GM12878 (cell line): ENCODE measurements around the gene FHOD3. TPM values are rescaled to one million over a fixed set of nuclear protein-coding genes. Genes with fewer than 3 reads are reported as not detected.

Experiments used
- ATAC-seq: fragments of 200-7000 bp; cut with Tn5 transposase; 3 replicates; pipeline ENCODE4 v1.9.1; 2020; ENCODE audit warnings: mild to moderate bottlenecking, moderate library complexity
- BruUV-seq: library from RNA; stranded (reverse); fragments of 400-500 nt; replicated peaks from 2 replicates; lab custom pipeline; 2021; lab: Mats Ljungman, UMichigan
- CTCF ChIA-PET: fragments of 300-600 bp; sonication (Branson Sonifier 250); formaldehyde crosslinking; extraction: SDS; loops from one replicate; lab custom pipeline; 2021; ENCODE audit warnings: inconsistent platforms; lab: Yijun Ruan, JAX
- POLR2A ChIA-PET: fragments of 350-600 bp; formaldehyde crosslinking; extraction: SDS; loops from one replicate; lab custom pipeline; 2021; ENCODE audit warnings: inconsistent platforms; lab: Charles Lee
- RAD21 ChIA-PET: fragments of 300-600 bp; sonication (Branson Sonifier 250); formaldehyde crosslinking; loops from one replicate; lab custom pipeline; 2023; ENCODE audit warnings: antibody characterized with exemption; ENCODE audit not compliant: unreplicated experiment; lab: Charles Lee
- SMC1A ChIA-PET: fragments of 300-600 bp; sonication (Branson Sonifier 250); formaldehyde crosslinking; loops from one replicate; lab custom pipeline; 2023; ENCODE audit not compliant: unreplicated experiment, uncharacterized antibody; lab: Charles Lee
- DNase-seq: peaks from one replicate; pipeline ENCODE4 v3.0.0-alpha.2; 2011; ENCODE audit warnings: low read depth, low spot score
- FAIRE-seq: peaks from 3 replicates; lab custom pipeline; 2011; peaks lifted over from hg19 to GRCh38; lab: Jason Lieb, UNC
- H2AFZ ChIP-seq: 2 replicates; pipeline ENCODE4 v1.6.0; 2011; ENCODE audit warnings: low read depth, low read length, control low read depth; ENCODE audit not compliant: control insufficient read depth
- H3K27ac ChIP-seq: 2 replicates; pipeline ENCODE4 v1.5.1; 2011; ENCODE audit warnings: control low read depth; ENCODE audit not compliant: control insufficient read depth, insufficient read depth
- H3K27me3 ChIP-seq, 2 experiments: replicated peaks in 1 of 2; 2 replicates each; pipeline versions ENCODE4 v1.6.0 to v1.6.1; 2011; ENCODE audit warnings: low read length in 1 of 2; ENCODE audit not compliant: control insufficient read depth in 2 of 2, insufficient read depth in 2 of 2
- H3K36me3 ChIP-seq, 2 experiments: 2 replicates each; pipeline ENCODE4 v1.5.1; 2011; ENCODE audit warnings: low read length in 1 of 2; ENCODE audit not compliant: control insufficient read depth in 2 of 2, insufficient read depth in 2 of 2
- H3K4me1 ChIP-seq: 2 replicates; pipeline ENCODE4 v1.6.1; 2011; ENCODE audit warnings: mild to moderate bottlenecking, low read length, moderate library complexity, mixed read lengths; ENCODE audit not compliant: control insufficient read depth, insufficient read depth
- H3K4me2 ChIP-seq: 2 replicates; pipeline ENCODE4 v1.6.0; 2011; ENCODE audit warnings: control low read depth; ENCODE audit not compliant: control insufficient read depth, insufficient read depth
- H3K4me3 ChIP-seq: fragments of 200-600 bp; sonication (generic); 2 replicates; pipeline ENCODE4 v1.5.1; 2016
- H3K79me2 ChIP-seq: 2 replicates; pipeline ENCODE4 v1.6.0; 2011; ENCODE audit warnings: low read length; ENCODE audit not compliant: control insufficient read depth, insufficient read depth
- H3K9ac ChIP-seq: 2 replicates; pipeline ENCODE4 v1.8.0; 2011; ENCODE audit warnings: low read length, control low read depth, mixed read lengths; ENCODE audit not compliant: control insufficient read depth, insufficient read depth
- H3K9me3 ChIP-seq: replicated peaks from 3 replicates; pipeline ENCODE4 v1.5.1; 2011; ENCODE audit warnings: mild to moderate bottlenecking, low read length; ENCODE audit not compliant: control insufficient read depth, insufficient read depth
- H4K20me1 ChIP-seq: 2 replicates; pipeline ENCODE4 v1.6.0; 2011; ENCODE audit not compliant: control insufficient read depth, insufficient read depth
- CHD4 ChIP-seq: fragments of 200-600 bp; sonication (generic); IDR thresholded peaks from 2 replicates; pipeline ENCODE4 v1.6.1; 2016; ENCODE audit warnings: mild to moderate bottlenecking
- FOS ChIP-seq: IDR thresholded peaks from 3 replicates; pipeline ENCODE4 v1.6.1; 2011; ENCODE audit warnings: borderline replicate concordance; ENCODE audit not compliant: insufficient read length; ENCODE audit errors: extremely low read depth
- REST ChIP-seq: IDR thresholded peaks from 2 replicates; pipeline ENCODE4 v1.6.1; 2012; ENCODE audit warnings: mild to moderate bottlenecking, low read depth, low read length
- SMC3 ChIP-seq: IDR thresholded peaks from 2 replicates; pipeline ENCODE4 v1.6.1; 2011; ENCODE audit warnings: low read length, improper control_type of control experiment, borderline replicate concordance
- ZBED1 ChIP-seq: IDR thresholded peaks from 2 replicates; pipeline ENCODE4 v1.6.1; 2016; ENCODE audit warnings: borderline replicate concordance
- WGBS: methylation state at CpG from one replicate; pipeline ENCODE4 v1.1.6; 2016; ENCODE audit warnings: low lambda C conversion rate; ENCODE audit not compliant: insufficient replicate concordance, insufficient coverage; ENCODE audit errors: missing lambda C conversion rate; 5-methylcytosine and 5-hydroxymethylcytosine counted together
- in situ Hi-C: fragments of 300-500 bp; cut with MboI; formaldehyde crosslinking; loops from 9 replicates; pipeline ENCODE4 v1.14.3; 2018; ENCODE audit warnings: mixed read lengths
- intact Hi-C: fragments of 100-400 bp; cut with micrococcal nuclease; formaldehyde crosslinking; loops from one replicate; pipeline ENCODE4 v1.14.2; 2022; ENCODE audit not compliant: unreplicated experiment
- polyA plus RNA-seq, 11 experiments: library from polyadenylated mRNA; depleted of rRNA in 4 of 11; unstranded in 6 of 11; stranded (reverse) in 5 of 11; fragments of >200 nt; fragmentation: Nextera tagmentation in 4 of 11; fragmentation: Illumina TruSeq in 1 of 11; extraction: Ambion mirVana in 4 of 11; extraction: Trizol in 1 of 11; gene quantifications; 1 replicate in 1 of 11; 2 replicates in 10 of 11; pipeline versions ENCODE4 v1.2.1 to v1.2.3, GENCODE V29; 2011 to 2016; ENCODE audit warnings: inconsistent platforms in 2 of 11, missing spikeins in 2 of 11, low read depth in 1 of 11
- total RNA-seq, 4 experiments: library from RNA; depleted of rRNA in 3 of 4; stranded (reverse); fragments of >200 nt in 3 of 4; fragmentation: Illumina TruSeq in 1 of 4; extraction: Trizol in 1 of 4; gene quantifications; 2 replicates each; pipeline versions ENCODE4 v1.2.1 to v1.2.3, GENCODE V29; 2013 to 2021

Gene FHOD3
- total and polyA plus RNA-seq, 10 of the 15 experiments (the other 5 are each of a cell fraction or from before 2014, with no cell fraction given): 0.77 to 26.7 (median 10.4) TPM

- H3K4me2 ChIP-seq: no peak overlapping the region
- no peaks in the 10 kb centered on the region for H3K4me1 ChIP-seq
- WGBS: 80% methylated on average over 1 of the region's 1 CpG
- H3K4me3 ChIP-seq: no peak overlapping the region
- FAIRE-seq: no peak
- ATAC-seq: no peak
- no peaks in the 10 kb centered on the region for H3K36me3 ChIP-seq
- H3K27ac ChIP-seq: no peak overlapping the region
- CTCF ChIA-PET: no interaction called here
- no TSS peak for BruUV-seq
- no peaks in the 10 kb centered on the region for H3K9me3 ChIP-seq
- no peaks in the 10 kb centered on the region for H3K79me2 ChIP-seq
- in situ Hi-C loops (no loop called here), intact Hi-C loops (no loop called here)
- no peaks in the 10 kb centered on the region for H3K27me3 ChIP-seq
- H4K20me1 ChIP-seq: no peaks in the 10 kb centered on the region
- no peak overlapping the region for H3K9ac ChIP-seq
- SMC1A ChIA-PET: interaction anchor here (0.6 kb wide), 1 partner anchor 157 kb away, joined by 3 read pairs; no protein-coding TSS in a partner anchor
- RAD21 ChIA-PET: interaction anchor here (0.7 kb wide), 1 partner anchor 258 kb away, joined by 3 read pairs; no protein-coding TSS in a partner anchor
- no peak for TF ChIP-seq CHD4
- no peak for TF ChIP-seq ZBED1
- no peak for TF ChIP-seq SMC3
- peak; percentile 58; the same call in 1 of the 2 replicates for TF ChIP-seq REST
- no peak for TF ChIP-seq FOS
- POLR2A ChIA-PET: no interaction called here
- DNase-seq: no peak
- no peak overlapping the region for H2AFZ ChIP-seq
Observed at GRCh38 chr18:36275561-36275960, 22.0 kb upstream of the FHOD3 start.
